HepG2 (cell line): Measurements from ENCODE around the gene PRKCSH. TPM values are rescaled to one million over a fixed set of nuclear protein-coding genes. Genes with fewer than 3 reads are reported as not detected.

Source experiments
- ARNT ChIP-seq: fragments of 450-650 bp; IDR thresholded peaks from 2 replicates; pipeline ENCODE4 v1.6.1; 2017
- CREB1 ChIP-seq, 2 experiments: fragments of 450-650 bp in 1 of 2; IDR thresholded peaks; 2 replicates each; pipeline ENCODE4 v1.6.1; 2016 to 2017; ENCODE audit warnings: control low read depth in 1 of 2, mild to moderate bottlenecking in 1 of 2, missing compliant biosample characterization in 1 of 2, missing genetic modification characterization in 1 of 2
- CSRNP2 ChIP-seq: sonication (generic); formaldehyde crosslinking; conservative IDR thresholded peaks from 2 replicates; pipeline ENCODE4 v1.8.0; 2022; ENCODE audit warnings: low read depth, missing genetic modification reagents
- ELF3 ChIP-seq: IDR thresholded peaks from 2 replicates; pipeline ENCODE4 v1.6.1; 2016; ENCODE audit warnings: missing genetic modification reagents, missing compliant biosample characterization
- GZF1 ChIP-seq: sonication (generic); formaldehyde crosslinking; IDR thresholded peaks from 2 replicates; pipeline ENCODE4 v1.5.1; 2020; ENCODE audit warnings: mild to moderate bottlenecking, missing genetic modification reagents
- JUND ChIP-seq: sonication (generic); formaldehyde crosslinking; IDR thresholded peaks from 2 replicates; pipeline ENCODE4 v1.8.0; 2022; ENCODE audit warnings: mild to moderate bottlenecking, missing genetic modification reagents
- TGIF2 ChIP-seq: IDR thresholded peaks from 2 replicates; pipeline ENCODE4 v1.6.1; 2016; ENCODE audit warnings: control low read depth, missing compliant biosample characterization
- ZBTB20 ChIP-seq: sonication (generic); formaldehyde crosslinking; IDR thresholded peaks from 2 replicates; pipeline ENCODE4 v1.8.1; 2023; ENCODE audit warnings: missing genetic modification reagents, low read depth, mild to moderate bottlenecking, borderline replicate concordance
- ZBTB3 ChIP-seq: sonication (generic); formaldehyde crosslinking; IDR thresholded peaks from 2 replicates; pipeline ENCODE4 v1.4.0; 2020; ENCODE audit warnings: low read depth, mild to moderate bottlenecking, moderate library complexity, missing genetic modification reagents, borderline replicate concordance
- ZHX2 ChIP-seq, 2 experiments: sonication (generic) in 1 of 2; formaldehyde crosslinking in 1 of 2; IDR thresholded peaks; 2 replicates each; pipeline versions ENCODE4 v1.6.1 to v1.9.0; 2014 to 2022; ENCODE audit warnings: antibody characterized with exemption in 1 of 2, borderline replicate concordance in 1 of 2, inconsistent platforms in 1 of 2, low read depth in 1 of 2, missing genetic modification reagents in 1 of 2
- ZMYM2 ChIP-seq: sonication (generic); formaldehyde crosslinking; IDR thresholded peaks from 2 replicates; pipeline ENCODE4 v1.8.0; 2022; ENCODE audit warnings: mild to moderate bottlenecking, missing genetic modification reagents
- ZNF10 ChIP-seq: sonication (generic); formaldehyde crosslinking; IDR thresholded peaks from 2 replicates; pipeline ENCODE4 v1.4.0; 2020; ENCODE audit warnings: mild to moderate bottlenecking, low read depth, missing genetic modification reagents, borderline replicate concordance
- ZNF121 ChIP-seq: sonication (generic); formaldehyde crosslinking; IDR thresholded peaks from 2 replicates; pipeline ENCODE4 v1.5.0; 2020; ENCODE audit warnings: mild to moderate bottlenecking, missing genetic modification reagents
- ZNF160 ChIP-seq: sonication (generic); formaldehyde crosslinking; IDR thresholded peaks from 2 replicates; pipeline ENCODE4 v1.8.0; 2022; ENCODE audit warnings: mild to moderate bottlenecking, inconsistent platforms, missing genetic modification reagents
- ZNF512B ChIP-seq: sonication (generic); formaldehyde crosslinking; IDR thresholded peaks from 2 replicates; pipeline ENCODE4 v1.5.1; 2020; ENCODE audit warnings: missing genetic modification reagents, mild to moderate bottlenecking, borderline replicate concordance
- polyA plus RNA-seq, 8 experiments: library from polyadenylated mRNA; depleted of rRNA in 3 of 8; stranded (reverse) in 7 of 8; unstranded in 1 of 8; fragments of >200 nt; fragmentation: Illumina TruSeq in 4 of 8; extraction: Trizol in 4 of 8; gene quantifications; 2 replicates each; pipeline versions ENCODE4 v1.2.1 to v1.2.3, GENCODE V29; 2011 to 2016; ENCODE audit warnings: low read depth in 4 of 8, missing spikeins in 1 of 8, mixed read lengths in 1 of 8; ENCODE audit not compliant: insufficient read depth in 1 of 8
- total RNA-seq, 5 experiments: library from RNA; depleted of rRNA; stranded (reverse); fragments of >200 nt; fragmentation: Illumina TruSeq; extraction: Trizol; gene quantifications; 2 replicates each; pipeline ENCODE4 v1.2.3, GENCODE V29; 2016; ENCODE audit warnings: low read depth in 1 of 5

The PRKCSH gene
- total and polyA plus RNA-seq, 2 of the 13 experiments (the other 11 are each of a cell fraction or from before 2014, with no cell fraction given), result 85.1 to 125 TPM

- TF ChIP-seq CSRNP2 (CRISPR knock-in tag) (no peak), ZHX2 (IDR thresholded peaks at IDR 0.05; ENCODE audit: low read depth) (peak; percentile 48; the same call in 1 of the 2 replicates), ZHX2 (CRISPR knock-in tag; IDR thresholded peaks at IDR 0.05; ENCODE audit: borderline replicate concordance) (peak; percentile 80; the same call in 1 of the 2 replicates), ZMYM2 (CRISPR knock-in tag) (peak; percentile 88), ZBTB3 (CRISPR knock-in tag) (no peak; the same call in 1 of the 2 replicates), CREB1 (IDR thresholded peaks at IDR 0.05) (no peak), CREB1 (CRISPR knock-in tag; IDR thresholded peaks at IDR 0.05) (no peak), ARNT (no peak), ELF3 (CRISPR knock-in tag) (no peak), ZNF121 (CRISPR knock-in tag) (0 out of 2 replicates have a peak, but pooled peaks have one; percentile 33), GZF1 (CRISPR knock-in tag) (no peak), ZNF10 (no peak), TGIF2 (CRISPR knock-in tag) (peak; percentile 66; the same call in 1 of the 2 replicates), ZBTB20 (CRISPR knock-in tag) (no peak), ZNF512B (no peak), ZNF160 (CRISPR knock-in tag) (peak; percentile 39; the same call in 1 of the 2 replicates), JUND (CRISPR knock-in tag) (no peak)
Measured at GRCh38 chr19:11482384-11483050, 47.1 kb downstream of the PRKCSH start (continued).
